Activated naive CD4-positive, alpha-beta T cell (primary cell): ENCODE measurements around the gene PTPRM.

Source experiments
- DNase-seq, 4 experiments: peaks; one replicate each; lab custom pipeline; 2025; lab: John Stamatoyannopoulos, UW

Gene PTPRM

DNA sequence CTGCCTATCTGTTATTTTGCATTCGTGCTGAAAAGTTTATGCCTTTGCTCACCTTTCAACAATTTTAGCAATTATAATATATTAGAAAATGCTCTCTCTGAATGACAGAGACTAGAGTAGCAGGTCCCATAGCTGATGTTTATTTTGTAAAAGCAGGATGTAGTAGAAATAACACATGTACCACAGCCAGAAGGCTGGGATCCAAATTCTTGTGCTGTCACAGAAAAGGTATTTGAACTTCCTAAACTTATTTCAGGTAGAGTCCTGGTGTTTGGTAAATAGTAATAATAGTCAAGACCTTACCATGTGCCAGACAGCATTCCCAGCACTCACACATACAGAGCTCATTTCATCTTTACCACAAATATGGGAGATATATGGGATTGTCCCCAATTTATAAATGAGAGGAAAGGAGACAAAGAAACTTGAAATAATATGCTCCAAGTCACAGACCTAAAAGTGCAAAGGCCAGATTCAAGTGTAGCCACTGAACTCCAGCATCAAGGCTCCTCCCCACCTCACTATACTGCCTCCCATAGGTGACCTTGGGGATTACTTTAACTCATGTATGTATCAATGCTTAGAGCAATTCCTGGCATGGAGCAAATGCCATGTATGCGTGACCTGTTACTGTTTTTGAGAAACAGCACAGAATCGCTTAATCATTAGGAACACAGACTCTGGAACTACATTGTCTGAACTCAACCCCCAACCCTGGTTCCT, 757.4 kb downstream of the PTPRM start:
- no peak for DNase-seq

- no peak for DNase-seq
Observed at GRCh38 chr18:8326763-8327394, 759.8 kb downstream of the PTPRM start.

- no peak for DNase-seq
Observed at GRCh38 chr18:8328126-8328525, 761.0 kb downstream of the PTPRM start.

DNA sequence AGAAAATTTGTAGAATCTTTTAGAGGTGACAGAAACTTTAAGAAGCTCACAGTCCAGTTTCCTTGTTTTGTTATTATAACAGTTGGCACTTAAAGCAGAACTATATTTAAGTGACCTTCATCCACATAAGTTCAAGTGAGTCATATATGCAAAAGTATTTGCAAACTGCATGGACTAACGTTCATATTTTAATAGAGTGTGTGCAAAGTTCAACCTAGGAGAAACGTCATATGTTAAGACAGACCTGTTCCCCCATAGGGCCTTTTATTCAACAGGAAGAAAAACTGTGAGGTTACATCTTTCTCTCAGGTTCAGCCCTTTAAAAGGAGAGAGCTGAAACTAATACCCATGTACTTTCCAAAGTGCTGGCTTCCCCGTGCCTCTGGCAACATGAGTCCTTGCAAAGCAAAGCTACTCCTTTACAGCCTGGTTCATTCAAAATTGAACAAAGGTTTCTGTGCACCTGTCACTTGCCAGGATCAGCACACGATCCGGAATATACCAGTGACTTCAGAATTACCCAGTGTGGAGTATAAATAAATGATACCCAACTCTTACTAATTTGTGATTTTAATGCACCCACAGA, 762.2 kb downstream of the PTPRM start:
- no peak for DNase-seq

- no peak for DNase-seq
Observed at GRCh38 chr18:8330575-8330974, 763.5 kb downstream of the PTPRM start.

DNA sequence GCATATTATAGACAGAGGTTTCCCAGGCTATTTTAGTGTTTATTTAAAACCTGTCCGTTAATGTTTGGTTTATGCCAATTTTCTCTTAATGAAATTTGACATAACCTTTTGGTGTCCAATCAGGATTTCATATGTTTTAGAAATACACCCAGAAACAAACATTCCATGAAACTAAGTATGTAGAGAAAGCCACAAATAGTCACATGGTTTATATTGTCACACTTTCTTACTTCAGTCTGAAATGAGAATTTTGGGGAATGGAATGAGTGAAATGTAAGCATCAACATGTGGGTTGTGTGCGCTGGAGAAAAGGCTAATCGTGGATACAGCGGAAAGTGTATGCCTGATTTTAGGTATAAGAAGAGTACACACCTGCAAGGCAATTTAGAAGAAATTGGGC, 765.2 kb downstream of the PTPRM start:
- no peak for DNase-seq

DNA sequence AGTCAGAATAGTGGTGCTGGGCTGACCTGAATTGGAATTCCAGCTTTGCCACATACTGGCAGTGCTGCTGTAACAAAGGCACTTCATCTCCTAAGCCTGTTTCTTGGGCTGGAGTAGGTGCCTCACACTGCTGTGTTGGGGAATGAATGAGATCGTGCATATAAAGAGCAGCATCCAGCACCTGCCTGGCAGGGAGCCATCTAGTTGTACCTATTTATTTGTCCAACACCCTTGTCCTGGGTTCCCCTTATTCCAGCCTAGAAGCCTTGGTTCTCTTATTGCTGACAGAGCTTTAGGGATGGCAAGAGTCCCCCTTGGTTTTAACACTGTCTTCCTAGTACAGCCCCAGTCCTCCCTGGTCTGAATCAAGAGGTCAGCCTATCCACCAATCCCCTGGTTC, 766.8 kb downstream of the PTPRM start:
- DNase-seq, result no peak

DNA sequence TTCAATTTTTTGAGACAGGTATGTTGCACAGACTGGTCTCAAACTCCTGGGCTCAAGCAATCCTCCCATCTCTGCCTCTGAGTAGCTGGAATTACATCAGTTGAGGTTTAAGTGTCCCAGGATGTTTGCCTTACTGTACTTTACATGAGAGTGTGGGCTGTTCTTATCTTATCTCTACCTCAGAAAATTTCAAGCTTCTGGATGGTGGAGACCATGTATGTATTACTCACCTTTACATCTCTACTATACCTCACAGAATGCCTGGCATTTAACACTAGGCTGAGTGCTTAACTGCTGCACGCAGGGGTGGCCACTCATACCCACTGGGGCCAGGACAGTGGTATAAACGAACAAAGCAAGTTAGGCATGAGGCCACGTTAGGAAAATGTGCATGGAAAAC, 770.1 kb downstream of the PTPRM start:
- no peak for DNase-seq

- DNase-seq, result no peak
Observed at GRCh38 chr18:8339210-8339609, 772.1 kb downstream of the PTPRM start.

- DNase-seq, result no peak
Observed at GRCh38 chr18:8339952-8340351, 772.8 kb downstream of the PTPRM start.

DNA sequence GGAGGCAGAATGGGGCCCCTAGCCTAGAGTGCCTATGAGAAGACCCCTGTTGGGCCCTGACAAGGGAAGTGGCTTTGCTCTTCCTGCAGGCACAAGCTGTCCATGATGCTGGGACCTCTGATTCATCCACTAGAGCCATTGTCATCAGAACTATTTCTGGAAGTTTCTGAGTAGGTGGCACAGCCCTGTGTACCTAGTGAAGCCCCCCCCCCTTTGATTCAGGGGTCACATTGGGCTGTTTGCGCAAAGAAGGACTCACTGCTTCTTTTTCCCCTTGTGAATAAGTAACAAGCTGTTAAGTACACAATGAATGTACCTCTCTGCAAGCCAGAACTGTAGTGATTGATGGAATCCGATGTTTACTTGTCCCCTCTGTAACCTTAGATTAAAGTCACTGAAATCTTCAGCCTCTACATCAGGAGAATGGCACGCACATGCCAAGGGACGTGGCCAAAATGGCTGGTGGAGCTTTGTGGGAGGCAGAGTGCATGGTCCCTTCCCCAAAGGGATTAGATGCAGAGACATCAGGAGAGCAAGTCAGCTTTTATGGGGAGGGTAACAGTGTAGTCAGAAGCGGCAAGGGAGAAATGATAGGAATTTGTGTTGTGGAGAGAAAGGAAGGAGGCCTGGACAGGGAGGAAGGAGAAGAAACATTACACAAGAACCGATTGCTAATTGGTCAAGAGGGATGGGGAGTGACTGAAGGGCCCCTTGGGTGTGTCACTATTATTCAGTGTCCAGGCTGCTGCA, 774.5 kb downstream of the PTPRM start:
- DNase-seq, result no peak

DNA sequence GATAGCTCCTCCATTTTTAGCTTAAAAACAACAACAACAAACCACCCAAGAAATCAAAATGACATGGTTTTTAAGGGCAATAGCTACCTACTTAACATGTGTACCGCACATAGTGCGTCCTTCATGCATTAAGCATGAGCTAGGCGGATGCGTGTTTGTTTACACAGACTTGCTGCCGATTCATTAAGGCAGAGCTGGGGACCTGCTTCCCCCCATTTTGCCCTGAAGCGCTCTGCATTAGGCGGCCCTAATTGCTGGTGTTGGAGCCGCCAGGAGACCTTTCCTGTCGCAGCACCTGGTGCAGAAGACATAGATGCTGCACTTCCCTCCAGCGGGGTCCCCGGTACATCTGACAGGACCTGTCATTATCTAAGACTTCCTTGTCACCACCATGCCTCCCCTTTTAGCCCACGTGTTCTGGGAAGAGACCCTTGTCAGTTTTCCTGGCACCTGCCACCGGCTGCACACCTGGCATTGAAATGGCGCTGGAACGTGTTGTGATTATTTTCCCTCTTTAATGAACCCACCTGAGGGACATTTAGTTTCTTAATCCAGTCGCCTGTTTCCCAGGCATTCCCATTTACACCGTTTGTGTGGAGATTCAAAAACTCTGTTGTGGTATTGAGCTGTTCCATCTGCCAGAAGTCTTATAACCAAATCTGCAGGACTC, 781.1 kb downstream of the PTPRM start:
- DNase-seq, result no peak

- no peak for DNase-seq
Observed at GRCh38 chr18:8349608-8350323, 782.6 kb downstream of the PTPRM start.

DNA sequence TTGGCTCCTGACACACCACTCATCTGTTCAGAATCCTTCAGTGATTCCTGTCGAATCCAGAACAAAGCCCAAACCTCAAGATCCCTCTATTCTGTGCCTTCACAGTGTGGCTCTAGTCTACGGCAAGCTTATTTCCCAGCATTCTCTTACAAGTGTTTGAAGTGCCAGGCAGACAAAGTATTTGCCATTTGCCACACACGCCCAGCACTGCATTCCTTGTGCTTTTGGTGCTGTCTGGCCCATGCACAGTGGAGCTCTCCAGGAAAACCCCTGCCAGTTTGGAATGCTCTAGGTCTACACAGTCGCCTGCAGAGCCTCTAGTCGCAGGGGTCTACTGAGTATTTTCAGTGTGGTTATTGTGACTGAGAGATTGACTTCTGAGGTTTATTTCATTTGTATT, 783.5 kb downstream of the PTPRM start:
- no peak for DNase-seq

GRCh38 chr18:8351161-8351560, 784.0 kb downstream of the PTPRM start:
- DNase-seq, result no peak

DNA sequence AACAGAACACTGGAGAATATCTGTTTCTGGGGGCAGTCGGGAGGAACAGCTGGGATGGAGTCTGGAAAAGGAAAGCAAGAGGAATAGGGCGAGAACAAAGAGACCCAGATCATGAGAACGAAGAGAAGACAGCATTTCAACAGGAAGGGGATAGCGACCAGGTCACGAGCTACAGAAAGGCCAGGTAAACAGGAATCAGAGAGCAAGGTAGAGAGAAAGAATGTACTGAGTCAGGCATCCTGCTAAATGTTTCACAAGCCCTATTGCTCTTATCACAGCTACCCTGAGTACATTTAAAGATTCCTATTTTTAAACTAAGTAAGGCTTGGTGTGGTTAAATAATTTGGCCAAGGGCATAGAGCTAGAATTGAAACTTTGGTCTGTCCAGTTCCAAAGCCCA, 787.2 kb downstream of the PTPRM start:
- no peak for DNase-seq

- no peak for DNase-seq
Observed at GRCh38 chr18:8356001-8356400, 788.9 kb downstream of the PTPRM start.

DNA sequence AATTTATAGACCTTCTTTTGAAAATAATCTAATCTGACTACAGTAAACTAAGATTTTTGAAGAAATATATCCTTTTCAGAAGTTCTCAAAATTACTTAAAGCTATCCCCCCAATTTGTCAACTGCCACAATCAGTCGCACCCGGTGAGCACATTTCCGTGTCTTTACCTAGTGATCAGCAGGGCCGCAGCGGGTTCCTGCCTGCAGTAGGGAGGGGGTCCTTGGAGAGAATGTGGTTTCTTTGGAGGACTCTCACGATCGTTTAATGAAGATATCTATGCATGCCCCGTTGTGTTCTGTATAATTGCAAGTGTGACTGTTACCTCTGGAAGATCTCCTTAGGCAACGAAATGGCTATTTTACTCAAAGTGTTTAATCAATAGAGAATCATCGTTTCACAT, 790.2 kb downstream of the PTPRM start:
- no peak for DNase-seq

GRCh38 chr18:8358033-8358765, 791.1 kb downstream of the PTPRM start:
- no peak for DNase-seq

DNA sequence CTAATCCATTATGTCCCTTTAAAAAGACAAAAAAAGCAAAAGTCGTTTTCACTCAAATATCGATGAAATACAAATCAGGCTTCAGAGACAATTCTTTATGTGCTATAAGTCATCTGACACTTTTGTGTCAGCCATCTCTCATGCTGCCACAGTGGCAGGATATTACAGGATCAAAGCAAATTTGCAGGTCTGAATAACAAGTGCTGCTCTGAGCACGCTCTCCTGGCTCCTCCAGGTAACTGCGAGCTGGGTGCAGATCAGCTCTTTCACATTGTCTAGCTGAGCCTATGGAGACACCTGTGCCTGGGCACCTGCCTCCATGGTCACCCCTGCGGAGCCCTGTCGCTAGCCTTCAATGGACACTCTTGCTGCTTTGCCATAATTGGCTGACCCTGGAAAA, 792.0 kb downstream of the PTPRM start:
- no peak for DNase-seq

- no peak for DNase-seq
Observed at GRCh38 chr18:8359481-8359880, 792.4 kb downstream of the PTPRM start.
